H1 (cell line): ENCODE measurements around the gene HECTD3. TPM values are rescaled to one million over a fixed set of nuclear protein-coding genes. Genes with fewer than 3 reads are reported as not detected.

Experiments
- CBX8 ChIP-seq: fragments of 300-800, 300-1000 bp; sonication (generic); IDR thresholded peaks from 2 replicates; pipeline ENCODE4 v1.7.1; 2016; ENCODE audit warnings: low read depth, low read length, borderline replicate concordance
- CEBPB ChIP-seq: IDR thresholded peaks from 2 replicates; pipeline ENCODE4 v1.6.1; 2012; ENCODE audit warnings: low read depth, low read length
- CTBP2 ChIP-seq: IDR thresholded peaks from 2 replicates; pipeline ENCODE4 v1.7.0; 2011; ENCODE audit warnings: borderline replicate concordance, mild to moderate bottlenecking, moderate library complexity, mixed read lengths, low read length; ENCODE audit not compliant: insufficient read depth, insufficient read length
- CTCF ChIP-seq, 3 experiments: IDR thresholded peaks; 1 replicate in 2 of 3; 2 replicates in 1 of 3; pipeline versions ENCODE4 v1.5.1 to v1.6.1; 2011; ENCODE audit warnings: low read length in 3 of 3, mild to moderate bottlenecking in 3 of 3, inconsistent platforms in 2 of 3, low read depth in 1 of 3, moderate library complexity in 1 of 3; ENCODE audit not compliant: insufficient read depth in 1 of 3; ENCODE audit errors: control extremely low read depth in 1 of 3
- FOSL1 ChIP-seq: IDR thresholded peaks from 2 replicates; pipeline ENCODE4 v1.6.1; 2011; ENCODE audit warnings: mild to moderate bottlenecking, low read depth, low read length, moderate library complexity; ENCODE audit not compliant: insufficient read depth
- SIN3A ChIP-seq, 2 experiments: IDR thresholded peaks in 1 of 2; conservative IDR thresholded peaks in 1 of 2; 2 replicates each; pipeline ENCODE4 v1.6.1; 2011 to 2012; ENCODE audit warnings: low read length in 2 of 2, improper control_type of control experiment in 1 of 2, low read depth in 1 of 2, mild to moderate bottlenecking in 1 of 2
- SP4 ChIP-seq: IDR thresholded peaks from 2 replicates; pipeline ENCODE4 v1.6.1; 2012; ENCODE audit warnings: low read length, inconsistent platforms
- polyA plus RNA-seq, 7 experiments: library from polyadenylated mRNA; depleted of rRNA in 3 of 7; stranded (reverse) in 5 of 7; unstranded in 2 of 7; fragments of >200 nt in 5 of 7; fragments of 200-250 nt in 2 of 7; gene quantifications; 1 replicate in 5 of 7; 2 replicates in 1 of 7; 4 replicates in 1 of 7; pipeline versions ENCODE4 v1.2.1 to v1.2.3, GENCODE V29; 2011 to 2013; ENCODE audit warnings: missing spikeins in 2 of 7, mixed read lengths in 2 of 7
- total RNA-seq: library from RNA; stranded (reverse); fragmentation: NEBNext Ultra II Directional; extraction: Animal tissue kit (Norgen Biotek cat#: 25700); gene quantifications from 2 replicates; pipeline ENCODE4 v1.2.1, GENCODE V29; 2021

Gene HECTD3
- total and polyA plus RNA-seq, 2 of the 8 experiments (the other 6 are each of a cell fraction or from before 2014, with no cell fraction given) = 32.9 to 52.7 TPM

GRCh38 chr1:45047032-45047431 lies 35.9 kb upstream of the HECTD3 start (continued):
- TF ChIP-seq CTBP2 (no peak), SP4 (no peak), FOSL1 (no peak), CBX8 (no peak), SIN3A (conservative IDR thresholded peaks at IDR 0.05 in 1 of 2, IDR thresholded peaks at IDR 0.05 in 1 of 2; ENCODE audit: low read depth in 1 of 2, low read length in 2 of 2) (no peak), CTCF (IDR thresholded peaks at IDR 0.05; ENCODE audit: control extremely low read depth in 1 of 3, insufficient read depth in 1 of 3, low read depth in 1 of 3, low read length in 3 of 3) (no peak), CEBPB (no peak)
